Kidney epithelial cell (primary cell): ENCODE data around the gene NHSL2. TPM values are rescaled to one million over a fixed set of nuclear protein-coding genes. Genes with fewer than 3 reads are reported as not detected.

Experiments used
- DNase-seq: peaks from one replicate; pipeline ENCODE4 v3.0.0-alpha.2; 2010; ENCODE audit warnings: low read depth
- H3K27me3 ChIP-seq: 2 replicates; pipeline ENCODE4 v1.6.0; 2011; ENCODE audit warnings: low read length; ENCODE audit not compliant: control insufficient read depth, insufficient read depth
- H3K36me3 ChIP-seq: 2 replicates; pipeline ENCODE4 v1.5.1; 2011; ENCODE audit warnings: low read length; ENCODE audit not compliant: control insufficient read depth, insufficient read depth
- H3K4me3 ChIP-seq: 2 replicates; pipeline ENCODE4 v1.5.1; 2011; ENCODE audit warnings: low read depth, mild to moderate bottlenecking, control low read depth, low read length
- CTCF ChIP-seq: IDR thresholded peaks from 2 replicates; pipeline ENCODE4 v1.5.1; 2011; ENCODE audit warnings: mild to moderate bottlenecking, moderate library complexity, low read length, control low read depth, inconsistent platforms; ENCODE audit not compliant: insufficient read depth, poor library complexity, severe bottlenecking
- total RNA-seq: library from RNA; depleted of rRNA; stranded (reverse); fragments of >200 nt; gene quantifications from 2 replicates; pipeline ENCODE4 v1.2.3, GENCODE V29; 2015

Gene NHSL2
- total RNA-seq, 1 donor from 2014 or later: 1.4 TPM

GRCh38 chrX:72117636-72118210 lies 207.1 kb downstream of the NHSL2 start:
- no peaks in the 10 kb centered on the region for H3K36me3 ChIP-seq
- TF ChIP-seq CTCF: no peak
- DNase-seq: no peak

GRCh38 chrX:72120837-72121236 lies 210.2 kb downstream of the NHSL2 start:
- Histone ChIP-seq H3K4me3 (no peak overlapping the region), H3K27me3 (peaks cover 2% of the 10 kb centered on the region), H3K36me3 (no peaks in the 10 kb centered on the region)
- TF ChIP-seq CTCF: no peak
- DNase-seq: no peak

More at GRCh38 chrX:72117636-72118210, 207.1 kb downstream of the NHSL2 start:
- H3K4me3 ChIP-seq: no peak overlapping the region
- H3K27me3 ChIP-seq: peaks cover 5% of the 10 kb centered on the region

GRCh38 chrX:72121383-72121782 lies 210.7 kb downstream of the NHSL2 start:
- Histone ChIP-seq H3K27me3 (peaks cover 2% of the 10 kb centered on the region), H3K36me3 (no peaks in the 10 kb centered on the region), H3K4me3 (no peak overlapping the region)
- DNase-seq: peak; percentile 57
- TF ChIP-seq CTCF: no peak

- Histone ChIP-seq H3K4me3 (no peak overlapping the region), H3K36me3 (no peaks in the 10 kb centered on the region), H3K27me3 (peaks cover 2% of the 10 kb centered on the region)
- no peak for TF ChIP-seq CTCF
- no peak for DNase-seq
Observed at GRCh38 chrX:72122621-72123337, 212.1 kb downstream of the NHSL2 start.

GRCh38 chrX:72123471-72124185 lies 213.0 kb downstream of the NHSL2 start:
- H3K27me3 ChIP-seq: peaks cover 2% of the 10 kb centered on the region
- no peaks in the 10 kb centered on the region for H3K36me3 ChIP-seq
- H3K4me3 ChIP-seq: no peak overlapping the region
- no peak for DNase-seq
- no peak for TF ChIP-seq CTCF
